ENCODE measurements around the gene SOX6. TPM values are rescaled to one million over a fixed set of nuclear protein-coding genes. Genes with fewer than 3 reads are reported as not detected.
"Not testable (repeated sequence)": the region's sequence is repeated elsewhere in the genome, so short reads cannot be mapped to it uniquely, and the experiment has no call there.

SOX6 gene
- total RNA-seq, 1 donor from 2014 or later, result 34.6 TPM

DNA sequence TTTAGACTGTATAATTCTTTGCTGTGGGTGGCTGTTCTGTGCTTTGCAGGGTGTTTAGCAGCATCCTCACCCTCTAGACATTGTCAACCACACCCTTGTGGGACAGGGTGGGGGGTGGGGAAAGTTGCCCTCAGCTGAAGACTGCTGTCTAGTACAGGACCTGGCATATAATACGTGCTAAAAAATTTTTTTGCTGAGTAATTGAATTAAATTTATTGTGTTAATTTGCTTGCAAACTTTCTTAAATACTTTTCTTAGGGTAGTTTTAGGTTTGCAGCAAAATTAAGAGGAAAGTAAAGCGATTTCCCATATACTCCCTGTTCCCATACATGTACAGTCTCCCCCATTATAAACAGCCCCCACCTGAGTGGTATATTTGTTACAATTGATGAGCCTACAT, 268.5 kb downstream of the SOX6 start:
- intact Hi-C loops (cut with DNase I), result no loop called here
- DNase-seq (ENCODE audit: low spot score), result no peak

- DNase-seq (ENCODE audit: low spot score), result no peak
- intact Hi-C loops (cut with DNase I), result no loop called here
These were observed 270.0 kb downstream of the SOX6 start for GRCh38 chr11:16086229-16086819.

DNA sequence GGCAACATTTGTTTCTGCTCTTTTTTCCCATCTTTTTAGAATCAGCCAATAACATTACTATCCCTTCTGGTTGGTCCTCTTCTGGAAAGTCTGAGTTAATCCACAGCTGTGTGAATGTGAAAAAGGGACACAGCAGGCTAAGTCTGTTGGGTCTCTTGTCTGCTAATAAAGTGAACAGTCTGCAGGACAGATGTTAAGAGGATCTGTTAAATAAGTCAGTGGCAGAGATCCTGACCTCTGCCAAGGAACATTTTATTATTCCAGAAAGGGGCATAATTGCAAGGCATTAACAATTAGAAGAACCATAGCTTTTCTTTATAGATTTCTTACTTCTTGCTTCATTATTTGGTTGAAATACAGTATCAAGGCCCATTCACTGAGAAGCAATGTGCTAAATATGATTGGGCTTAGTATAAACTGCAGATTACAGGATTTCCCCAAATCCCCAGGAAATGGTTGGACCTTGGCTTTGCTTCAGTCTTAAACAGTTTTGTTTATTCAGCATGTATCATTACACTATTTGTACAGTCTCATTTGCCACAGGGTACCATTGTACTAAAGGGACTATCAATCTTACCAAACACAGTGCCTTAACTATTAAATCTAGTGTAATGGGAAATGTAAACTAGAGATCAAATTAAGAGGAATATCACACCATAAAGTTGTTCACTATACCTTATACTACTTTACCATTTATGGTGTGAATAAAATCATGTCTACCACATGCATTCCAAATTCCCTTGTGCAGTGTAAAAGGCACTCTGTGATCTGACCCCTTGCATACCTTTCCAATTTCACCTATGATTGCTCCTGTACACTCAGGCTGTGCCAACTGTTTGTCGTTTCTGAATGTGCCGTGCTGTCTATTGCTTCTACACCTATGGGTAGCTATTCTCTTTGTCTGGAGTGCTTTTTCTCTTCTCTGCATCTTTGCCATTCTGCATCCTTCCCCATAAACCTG, 274.0 kb downstream of the SOX6 start:
- DNase-seq (ENCODE audit: low spot score), result no peak

DNA sequence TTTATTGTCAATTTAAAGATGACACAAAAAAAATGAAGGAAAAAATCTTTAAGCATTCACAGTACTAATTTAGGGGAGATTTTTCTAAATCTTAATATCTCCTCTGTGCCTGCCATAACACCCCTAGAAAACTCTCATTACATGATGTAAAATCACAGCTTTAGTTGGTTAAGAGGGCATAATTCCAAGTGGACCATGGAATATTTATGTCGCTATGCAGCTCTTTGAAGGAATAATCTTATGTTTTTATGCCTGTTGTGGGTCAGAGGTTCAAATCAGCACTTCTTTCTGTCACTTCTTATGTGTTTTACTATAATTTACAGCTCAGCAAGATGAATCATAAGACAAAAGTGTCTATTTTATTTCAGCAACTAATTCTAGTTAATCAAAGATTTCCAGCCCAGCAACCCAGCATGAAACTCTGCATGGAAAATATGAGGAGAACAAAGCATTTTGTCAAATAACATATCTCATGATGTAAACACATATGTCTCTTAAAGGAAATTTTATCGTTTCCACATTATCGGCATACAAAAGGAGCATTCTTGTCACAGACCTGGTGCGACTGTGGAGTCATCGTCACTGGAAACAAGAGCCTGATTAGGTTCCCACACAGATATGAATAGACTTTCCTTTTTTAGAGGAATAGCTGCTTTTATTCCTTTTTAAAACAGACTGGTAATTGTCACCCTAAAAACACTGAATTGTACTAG, 274.8 kb downstream of the SOX6 start:
- intact Hi-C loops (cut with DNase I), result no loop called here
- no peak for DNase-seq (ENCODE audit: low spot score)

More for the DNA sequence above, 274.0 kb downstream of the SOX6 start:
- intact Hi-C loops (cut with DNase I), result no loop called here

DNA sequence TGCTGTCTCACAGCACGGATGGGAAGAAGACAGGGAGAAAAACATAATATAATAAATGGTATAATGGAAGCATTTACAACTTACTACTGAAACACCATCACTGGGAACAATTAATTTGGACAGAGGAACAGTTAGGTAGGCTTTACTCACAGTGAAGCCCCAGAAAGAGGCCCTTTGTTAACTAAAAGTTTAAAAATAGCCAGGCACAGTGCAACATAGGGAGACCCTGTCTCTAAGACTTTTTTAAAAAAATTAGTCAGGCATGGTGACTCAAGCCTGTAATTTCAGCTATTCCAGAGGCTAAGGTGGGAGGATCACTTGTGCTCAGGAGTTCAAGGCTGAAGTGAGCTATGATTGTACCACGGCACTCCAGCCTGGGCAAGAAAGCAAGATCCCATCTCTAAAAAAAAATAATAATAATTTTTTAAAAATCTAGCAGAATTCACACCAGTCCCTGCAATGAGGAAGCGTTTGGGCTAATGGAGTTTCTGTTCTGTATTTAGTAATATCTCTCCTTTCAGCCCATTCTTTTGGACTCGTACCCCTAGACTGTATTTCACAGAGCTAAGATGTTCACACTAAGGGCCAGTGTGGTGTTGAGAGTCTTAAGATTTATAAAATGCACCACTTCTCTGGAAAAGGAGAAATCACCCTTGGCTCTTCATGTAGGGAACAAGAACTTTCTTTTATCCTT, 275.5 kb downstream of the SOX6 start:
- intact Hi-C loops (cut with DNase I), result no loop called here
- DNase-seq (ENCODE audit: low spot score), result no peak

GRCh38 chr11:16078936-16079335, 277.4 kb downstream of the SOX6 start:
- intact Hi-C loops (cut with DNase I), result no loop called here
- no peak for DNase-seq (ENCODE audit: low spot score)

DNA sequence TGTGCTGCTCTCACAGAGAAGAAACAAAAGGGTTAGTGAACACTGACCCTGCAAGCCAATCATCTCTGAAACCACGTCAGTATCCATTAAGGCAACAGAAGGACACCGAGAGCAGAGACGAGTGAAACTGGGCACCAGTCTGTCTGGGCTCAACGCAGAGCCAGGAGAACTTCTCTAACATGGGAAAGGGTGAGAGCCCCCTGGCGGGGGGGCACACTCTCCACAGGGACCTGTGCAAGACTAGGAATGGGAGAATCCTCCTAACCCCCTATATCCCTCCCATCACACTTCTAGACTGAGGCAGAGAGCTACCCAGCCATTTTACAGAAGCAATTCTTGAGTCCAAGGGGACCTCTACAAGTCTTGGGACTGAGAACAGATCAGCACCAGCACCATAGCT, 285.8 kb downstream of the SOX6 start:
- intact Hi-C loops (cut with DNase I), result no loop called here
- no peak for DNase-seq (ENCODE audit: low spot score)

GRCh38 chr11:16067268-16067667, 289.1 kb downstream of the SOX6 start:
- intact Hi-C loops (cut with DNase I); DNase-seq (ENCODE audit: low spot score): not testable (repeated sequence)

DNA sequence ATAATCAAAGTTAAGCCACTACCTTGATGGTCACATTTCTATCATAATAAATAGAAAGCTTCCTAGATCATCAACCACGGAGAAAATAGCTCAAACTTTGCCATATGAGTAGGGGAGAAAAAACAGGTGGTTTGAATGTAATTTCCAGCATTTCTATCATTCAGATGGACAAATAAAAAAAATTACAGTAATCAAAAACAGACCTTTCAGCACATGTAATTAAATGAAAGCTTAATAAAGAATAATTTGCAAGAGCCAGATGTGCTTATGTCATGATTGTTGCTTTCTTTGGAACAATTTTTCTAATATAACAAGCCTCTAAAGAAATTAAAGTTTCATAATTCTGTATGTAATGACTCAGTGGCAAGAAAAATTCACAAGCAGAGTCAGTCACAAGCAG, 297.0 kb downstream of the SOX6 start:
- no peak for DNase-seq (ENCODE audit: low spot score)
- intact Hi-C loops (cut with DNase I), result no loop called here

DNA sequence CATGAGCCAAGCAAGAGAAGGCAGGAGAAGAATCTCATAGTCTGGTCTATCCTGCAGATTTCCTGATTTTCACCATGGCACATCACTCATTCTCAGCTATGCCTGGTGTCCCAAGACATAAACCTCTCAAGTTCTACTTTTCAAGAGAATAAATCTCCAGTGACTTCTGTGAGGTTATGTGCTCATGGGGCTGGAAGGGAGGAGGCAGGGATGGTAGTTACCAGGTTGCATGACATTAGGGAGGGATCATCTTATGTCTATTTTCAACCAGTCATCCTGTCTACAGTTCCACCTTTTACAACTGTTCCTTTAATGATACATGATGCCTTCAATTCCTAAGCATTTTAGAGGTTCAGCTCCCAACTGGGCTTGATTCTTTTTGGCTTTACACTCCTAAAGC, 297.7 kb downstream of the SOX6 start:
- intact Hi-C loops (cut with DNase I), result no loop called here
- DNase-seq (ENCODE audit: low spot score), result no peak

GRCh38 chr11:16052750-16053149, 303.6 kb downstream of the SOX6 start:
- intact Hi-C loops (cut with DNase I), result no loop called here
- no peak for DNase-seq (ENCODE audit: low spot score)

DNA sequence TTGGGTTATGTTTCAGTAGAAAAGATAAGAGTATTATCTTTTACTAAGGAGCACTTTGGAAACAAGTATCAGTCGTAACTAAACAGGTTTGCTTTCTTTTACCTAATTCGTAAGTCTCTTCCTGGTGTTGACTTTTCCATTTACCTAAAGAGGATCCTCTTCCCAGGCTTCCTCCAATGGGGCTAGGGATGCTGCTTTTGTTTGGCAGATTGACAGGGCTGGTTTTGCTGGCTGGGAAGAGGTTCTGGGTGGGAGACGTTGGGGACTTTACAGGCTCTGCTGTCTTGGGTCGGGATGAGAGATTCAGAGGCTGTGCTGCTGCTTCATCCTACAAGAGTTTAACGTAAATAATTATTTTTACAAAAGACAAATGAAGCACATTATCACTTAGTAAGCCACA, 306.7 kb downstream of the SOX6 start:
- DNase-seq (ENCODE audit: low spot score), result no peak
- intact Hi-C loops (cut with DNase I), result no loop called here

DNA sequence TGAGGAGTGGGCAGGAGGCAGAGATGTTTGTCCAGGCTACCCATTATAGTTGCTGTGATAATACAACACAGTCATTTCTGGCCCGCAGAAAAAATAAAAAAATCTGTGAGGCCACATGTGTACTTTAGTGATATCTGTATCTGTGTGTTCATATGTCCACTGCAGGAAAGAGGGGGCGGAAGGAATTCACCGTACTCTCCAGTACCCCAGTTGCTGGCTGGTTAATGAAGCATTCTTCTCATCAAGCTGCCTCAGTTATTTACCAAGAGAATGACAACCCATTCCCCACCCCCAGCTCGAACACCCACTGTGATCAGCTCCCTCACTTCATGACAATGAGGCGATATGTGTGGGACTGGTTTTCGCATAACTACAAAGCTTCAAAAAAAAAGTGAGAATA, 309.3 kb downstream of the SOX6 start:
- DNase-seq (ENCODE audit: low spot score), result no peak
- intact Hi-C loops (cut with DNase I), result no loop called here

GRCh38 chr11:16043617-16044016, 312.7 kb downstream of the SOX6 start:
- intact Hi-C loops (cut with DNase I), result no loop called here
- no peak for DNase-seq (ENCODE audit: low spot score)

DNA sequence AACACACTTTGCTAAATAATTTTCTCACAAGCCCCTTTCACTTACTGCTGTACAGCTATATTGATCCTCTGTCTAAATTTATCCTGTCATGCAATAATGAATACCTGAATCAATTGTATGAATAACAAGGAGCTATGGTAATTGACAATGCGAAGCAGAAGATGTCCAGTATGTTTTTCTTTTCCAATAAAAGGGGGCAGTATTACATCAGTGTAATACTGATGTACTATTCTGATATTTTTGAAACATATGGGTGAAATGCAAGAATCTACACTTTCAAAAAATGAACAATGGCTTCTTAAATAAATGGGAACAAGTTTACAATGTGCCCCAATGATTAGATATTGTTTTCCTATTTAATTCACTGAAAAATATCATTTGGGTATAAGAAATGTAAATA, 315.1 kb downstream of the SOX6 start:
- DNase-seq (ENCODE audit: low spot score), result no peak
- intact Hi-C loops (cut with DNase I), result no loop called here

DNA sequence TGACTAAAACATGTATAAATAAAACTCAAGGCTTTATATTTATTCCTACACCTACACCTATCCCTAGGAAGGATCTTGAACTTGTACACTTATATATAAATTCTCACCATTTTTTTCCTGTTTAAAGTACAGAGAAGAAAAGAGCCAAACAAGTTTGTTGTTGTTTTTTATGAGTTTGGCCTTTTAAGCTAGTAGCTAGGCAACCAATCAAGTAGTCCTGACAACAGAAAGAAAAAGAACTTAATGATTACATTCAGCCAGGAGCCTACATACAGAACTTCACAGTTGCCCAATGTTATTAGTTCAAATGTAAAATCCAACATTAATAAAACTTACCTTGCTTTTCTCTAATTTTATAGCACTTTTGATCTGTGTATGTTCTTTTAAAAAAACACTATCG, 316.2 kb downstream of the SOX6 start:
- no peak for DNase-seq (ENCODE audit: low spot score)
- intact Hi-C loops (cut with DNase I), result no loop called here

DNA sequence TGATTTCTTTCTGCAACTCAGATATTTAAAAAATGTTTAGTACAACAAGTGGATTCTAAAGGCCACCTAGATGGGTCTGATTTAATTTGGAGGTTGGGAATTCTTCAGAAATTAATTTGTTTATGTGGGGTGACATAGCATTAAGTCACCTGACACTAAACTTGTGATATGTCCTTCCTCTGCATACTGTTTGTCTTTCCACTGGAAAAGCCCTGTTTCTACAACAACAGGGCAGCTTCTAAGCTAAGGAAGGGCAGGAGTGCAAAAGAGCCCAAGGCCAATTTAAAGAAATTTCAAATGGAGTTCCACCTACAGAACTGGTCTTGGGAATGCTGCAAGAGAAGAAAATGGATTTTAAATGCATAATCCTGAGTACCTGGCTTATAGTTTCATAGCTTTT, 319.2 kb downstream of the SOX6 start:
- intact Hi-C loops (cut with DNase I), result no loop called here
- DNase-seq (ENCODE audit: low spot score), result no peak

- intact Hi-C loops (cut with DNase I), result no loop called here
- no peak for DNase-seq (ENCODE audit: low spot score)
These were observed 320.1 kb downstream of the SOX6 start for GRCh38 chr11:16036218-16036617.

DNA sequence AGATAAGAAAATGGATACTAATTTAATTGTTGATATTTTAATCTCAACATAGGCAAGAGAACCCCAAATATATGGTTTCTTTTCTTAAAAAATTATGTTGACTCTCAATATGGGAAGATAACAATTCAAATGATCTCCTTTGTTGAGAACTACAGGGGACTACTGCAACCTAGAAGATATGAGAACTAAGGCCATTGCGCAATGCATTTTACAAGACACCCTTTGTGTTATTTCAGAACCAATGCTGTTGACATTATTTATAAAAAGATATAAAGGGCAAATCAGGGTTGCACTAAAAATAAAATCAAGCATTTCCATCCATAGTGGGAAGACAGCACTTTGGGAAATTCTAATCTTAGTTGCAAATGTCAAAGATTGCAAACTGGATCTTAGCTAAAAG, 322.3 kb downstream of the SOX6 start:
- intact Hi-C loops (cut with DNase I), result no loop called here
- no peak for DNase-seq (ENCODE audit: low spot score)

GRCh38 chr11:16032974-16033373, 323.4 kb downstream of the SOX6 start:
- no peak for DNase-seq (ENCODE audit: low spot score)
- intact Hi-C loops (cut with DNase I), result no loop called here
